OCI-LY1 (cell line): Measurements from ENCODE around the gene CIAO3.

Experiments
- H2AFZ ChIP-seq: fragments of 200-600 bp; sonication (generic), shearing (Covaris generic); 2 replicates; pipeline ENCODE4 v1.6.0; 2014; ENCODE audit warnings: antibody characterized with exemption, mild to moderate bottlenecking, low read length
- H3F3A ChIP-seq: fragments of 200-600 bp; sonication (generic), shearing (Covaris generic); 2 replicates; pipeline ENCODE4 v1.6.0; 2014; ENCODE audit warnings: mild to moderate bottlenecking, antibody characterized with exemption, low read length, moderate library complexity; ENCODE audit not compliant: insufficient read depth
- H3K27ac ChIP-seq: fragments of 200-600 bp; sonication (generic); 2 replicates; pipeline ENCODE4 v1.5.1; 2014; ENCODE audit warnings: low read length, mixed run types, mild to moderate bottlenecking, low read depth; ENCODE audit not compliant: poor library complexity, severe bottlenecking
- H3K27me3 ChIP-seq: fragments of 200-600 bp; sonication (generic); 2 replicates; pipeline ENCODE4 v1.6.0; 2014; ENCODE audit warnings: antibody characterized with exemption, mild to moderate bottlenecking, low read length, moderate library complexity; ENCODE audit not compliant: insufficient read depth
- H3K36me3 ChIP-seq: fragments of 200-600 bp; sonication (generic); 2 replicates; pipeline ENCODE4 v1.6.1; 2014; ENCODE audit warnings: mild to moderate bottlenecking, antibody characterized with exemption, low read length, moderate library complexity, mixed read lengths; ENCODE audit not compliant: insufficient read depth
- H3K4me1 ChIP-seq: fragments of 200-600 bp; sonication (generic); 2 replicates; pipeline ENCODE4 v1.5.1; 2014; ENCODE audit warnings: mild to moderate bottlenecking, low read length, moderate library complexity; ENCODE audit not compliant: insufficient read depth, severe bottlenecking
- H3K4me2 ChIP-seq: fragments of 200-600 bp; sonication (generic), shearing (Covaris generic); 2 replicates; pipeline ENCODE4 v1.6.1; 2014; ENCODE audit warnings: low read length
- H3K4me3 ChIP-seq: fragments of 200-600 bp; sonication (generic); 2 replicates; pipeline ENCODE4 v1.5.1; 2014; ENCODE audit warnings: low read length, low read depth, mild to moderate bottlenecking, mixed read lengths; ENCODE audit not compliant: poor library complexity, severe bottlenecking
- H3K79me2 ChIP-seq: fragments of 200-600 bp; shearing (Covaris generic); 2 replicates; pipeline ENCODE4 v1.6.1; 2016; ENCODE audit warnings: mixed run types, low read length, mixed read lengths; ENCODE audit not compliant: insufficient read depth
- H3K9ac ChIP-seq: fragments of 200-600 bp; sonication (generic), shearing (Covaris generic); 2 replicates; pipeline ENCODE4 v1.6.1; 2014; ENCODE audit warnings: mild to moderate bottlenecking, low read length, mixed read lengths
- H3K9me2 ChIP-seq: fragments of 200-600 bp; sonication (generic), shearing (Covaris generic); 2 replicates; pipeline ENCODE4 v1.6.1; 2014; ENCODE audit warnings: low read depth, mild to moderate bottlenecking, low read length, mixed read lengths
- H3K9me3 ChIP-seq: fragments of 200-600 bp; shearing (Covaris generic); 2 replicates; pipeline ENCODE4 v1.6.1; 2014; ENCODE audit warnings: low read length, mixed read lengths
- H4K20me1 ChIP-seq: fragments of 200-600 bp; sonication (generic), shearing (Covaris generic); 2 replicates; pipeline ENCODE4 v1.6.0; 2016; ENCODE audit warnings: mild to moderate bottlenecking, low read length; ENCODE audit not compliant: insufficient read depth
- CTCF ChIP-seq: fragments of 200-600 bp; sonication (generic), shearing (Covaris generic); IDR thresholded peaks from 2 replicates; pipeline ENCODE4 v1.5.1; 2017; ENCODE audit warnings: mild to moderate bottlenecking, antibody characterized with exemption, low read length, moderate library complexity, mixed read lengths
- EZH2 ChIP-seq: fragments of 200-600 bp; sonication (generic), shearing (Covaris generic); IDR thresholded peaks from 2 replicates; pipeline ENCODE4 v1.8.0; 2017; ENCODE audit warnings: borderline replicate concordance, mixed run types, mild to moderate bottlenecking, antibody characterized with exemption, low read length, moderate library complexity, mixed read lengths

The CIAO3 gene

GRCh38 chr16:711548-712320 lies 29.1 kb downstream of the CIAO3 start:
- Histone ChIP-seq H3K9me3 (no peaks in the 10 kb centered on the region), H3K9me2 (no peaks in the 10 kb centered on the region), H3K27me3 (peaks cover 22% of the 10 kb centered on the region), H3F3A (no peaks in the 10 kb centered on the region), H4K20me1 (no peaks in the 10 kb centered on the region), H3K4me2 (no peak overlapping the region), H3K79me2 (no peaks in the 10 kb centered on the region), H3K27ac (no peak overlapping the region), H2AFZ (no peak overlapping the region), H3K4me1 (peaks cover 15% of the 10 kb centered on the region), H3K4me3 (no peak overlapping the region), H3K9ac (no peak overlapping the region), H3K36me3 (no peaks in the 10 kb centered on the region)
- TF ChIP-seq CTCF (peak; percentile 79), EZH2 (no peak)

- no peak for TF ChIP-seq EZH2
- TF ChIP-seq CTCF, result no peak
- Histone ChIP-seq H3K79me2 (no peaks in the 10 kb centered on the region), H3K4me3 (no peak overlapping the region), H3F3A (no peaks in the 10 kb centered on the region), H3K4me2 (no peak overlapping the region), H4K20me1 (no peaks in the 10 kb centered on the region), H3K36me3 (no peaks in the 10 kb centered on the region), H3K9me3 (no peaks in the 10 kb centered on the region), H3K9me2 (no peaks in the 10 kb centered on the region), H3K27me3 (peaks cover 16% of the 10 kb centered on the region), H3K4me1 (peaks cover 11% of the 10 kb centered on the region), H3K9ac (no peak overlapping the region), H3K27ac (no peak overlapping the region), H2AFZ (no peak overlapping the region)
These were observed 29.7 kb downstream of the CIAO3 start for GRCh38 chr16:711084-711483.

GRCh38 chr16:710500-711075 lies 30.2 kb downstream of the CIAO3 start:
- peaks cover 10% of the 10 kb centered on the region for H3K4me1 ChIP-seq
- H3K4me2 ChIP-seq, result no peak overlapping the region
- H4K20me1 ChIP-seq, result no peaks in the 10 kb centered on the region
- no peaks in the 10 kb centered on the region for H3K9me3 ChIP-seq
- H3F3A ChIP-seq, result no peaks in the 10 kb centered on the region
- no peak for TF ChIP-seq CTCF
- TF ChIP-seq EZH2, result no peak
- H3K27me3 ChIP-seq, result peaks cover 14% of the 10 kb centered on the region
- H3K4me3 ChIP-seq, result no peak overlapping the region
- H3K36me3 ChIP-seq, result no peaks in the 10 kb centered on the region
- no peaks in the 10 kb centered on the region for H3K9me2 ChIP-seq
- H3K9ac ChIP-seq, result no peak overlapping the region
- H3K79me2 ChIP-seq, result no peaks in the 10 kb centered on the region
- no peak overlapping the region for H3K27ac ChIP-seq
- no peak overlapping the region for H2AFZ ChIP-seq
